Measurements from ENCODE around the gene ANTKMT.

DNA sequence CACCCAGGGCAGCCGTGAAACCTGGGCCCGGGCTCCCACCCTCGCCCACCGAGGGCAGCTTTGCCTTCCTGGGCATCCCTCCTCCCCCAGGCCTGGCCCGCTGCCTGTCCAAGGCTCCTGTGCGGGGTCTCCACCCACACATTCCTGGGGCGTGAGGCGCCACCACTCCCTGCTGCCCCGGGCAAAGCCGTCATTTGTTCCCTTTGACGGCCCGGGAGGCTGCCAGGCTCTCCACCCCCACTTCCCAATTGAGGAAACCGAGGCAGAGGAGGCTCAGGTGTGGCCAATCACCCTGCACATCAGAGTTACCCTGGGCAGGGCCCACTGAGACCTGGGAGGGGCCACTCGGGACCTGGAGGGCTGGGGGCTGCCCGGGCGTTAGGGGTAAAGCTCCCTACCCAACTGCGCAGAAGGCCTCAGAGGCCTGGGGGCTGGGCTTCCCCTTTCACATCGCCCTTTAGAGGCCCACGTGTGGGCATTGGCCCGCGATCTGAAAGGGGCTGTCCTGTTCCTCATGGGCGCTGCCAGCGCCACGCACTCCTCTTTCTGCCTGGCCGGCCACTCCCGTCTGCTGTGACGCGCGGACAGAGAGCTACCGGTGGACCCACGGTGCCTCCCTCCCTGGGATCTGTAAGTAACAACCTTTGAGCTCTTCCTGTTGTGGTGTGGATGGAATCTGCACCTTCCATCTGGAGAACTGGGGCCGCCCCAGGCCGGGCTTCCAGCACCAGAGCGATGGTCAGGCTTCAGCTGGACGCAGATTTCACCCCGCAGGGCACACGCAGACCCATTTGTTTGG is 39.8 kb downstream of the ANTKMT start, which contains the start of gene MSLN:
- TF ChIP-seq CTCF (IDR thresholded peaks at IDR 0.05; ENCODE audit: low read depth, low read length) (no peak), EZH2phosphoT487 (IDR thresholded peaks at IDR 0.05; ENCODE audit: low read depth) (no peak)

Measured in OCI-LY3 (cell line).